HL-60 (cell line): Measurements from ENCODE around the gene GSTA5.
"Not testable (repeated sequence)": the region's sequence is repeated elsewhere in the genome, so short reads cannot be mapped to it uniquely, and the experiment has no call there.

Experiments
- DNase-seq, 2 experiments: peaks; one replicate each; pipeline ENCODE4 v3.0.0-alpha.2; 2010 to 2020; ENCODE audit warnings: low read depth in 1 of 2, low spot score in 1 of 2
- H3K27ac ChIP-seq: fragments of 250-450 bp; sonication (Bioruptor Pico); replicated peaks from 2 replicates; pipeline ENCODE4 v1.5.1; 2020; ENCODE audit warnings: mild to moderate bottlenecking, moderate library complexity
- H3K27me3 ChIP-seq: fragments of 250-450 bp; sonication (Bioruptor Pico); 2 replicates; pipeline ENCODE4 v1.5.1; 2021; ENCODE audit warnings: mild to moderate bottlenecking, moderate library complexity; ENCODE audit not compliant: insufficient read depth, poor library complexity, severe bottlenecking
- H3K4me3 ChIP-seq: replicated peaks from 2 replicates; pipeline ENCODE4 v1.5.1; 2011; ENCODE audit warnings: mild to moderate bottlenecking, control low read depth, low read length; ENCODE audit not compliant: insufficient read depth
- CTCF ChIP-seq: IDR thresholded peaks from one replicate; pipeline ENCODE4 v1.5.1; 2011; ENCODE audit warnings: low read length, control low read depth, inconsistent platforms; ENCODE audit not compliant: insufficient read depth
- GABPA ChIP-seq: IDR thresholded peaks from 2 replicates; pipeline ENCODE4 v1.6.1; 2012; ENCODE audit warnings: low read depth
- POLR2AphosphoS5 ChIP-seq: IDR thresholded peaks from 2 replicates; pipeline ENCODE4 v1.6.1; 2012; ENCODE audit warnings: low read depth
- REST ChIP-seq: IDR thresholded peaks from 2 replicates; pipeline ENCODE4 v1.6.1; 2012; ENCODE audit warnings: low read depth; ENCODE audit not compliant: insufficient replicate concordance
- SPI1 ChIP-seq: IDR thresholded peaks from 2 replicates; pipeline ENCODE4 v1.6.1; 2012; ENCODE audit warnings: low read depth, mild to moderate bottlenecking, borderline replicate concordance

The GSTA5 gene

GRCh38 chr6:52815167-52816092 is 25.2 kb downstream of the GSTA5 start:
- peak; percentile 8 to 32 for DNase-seq
- no peaks in the 10 kb centered on the region for H3K27me3 ChIP-seq
- TF ChIP-seq CTCF: peak; percentile 54
- no peak for TF ChIP-seq REST
- H3K27ac ChIP-seq: no peak overlapping the region
- H3K4me3 ChIP-seq: no peak overlapping the region

- not testable (repeated sequence) for H3K4me3 ChIP-seq, DNase-seq, H3K27me3 ChIP-seq, H3K27ac ChIP-seq
Observed at GRCh38 chr6:52814545-52814944, 26.1 kb downstream of the GSTA5 start.

GRCh38 chr6:52809777-52810176 is 30.8 kb downstream of the GSTA5 start:
- not testable (repeated sequence) for H3K27ac ChIP-seq, H3K4me3 ChIP-seq, H3K27me3 ChIP-seq, DNase-seq

GRCh38 chr6:52808660-52809059 is 32.0 kb downstream of the GSTA5 start:
- DNase-seq: no peak
- Histone ChIP-seq H3K4me3 (no peak overlapping the region), H3K27ac (no peak overlapping the region), H3K27me3 (no peaks in the 10 kb centered on the region)
- TF ChIP-seq SPI1 (no peak), GABPA (no peak), REST (no peak), CTCF (no peak), POLR2AphosphoS5 (no peak)

GRCh38 chr6:52803668-52804255 is 36.9 kb downstream of the GSTA5 start, which contains the start of gene GSTA1:
TSS of gene GSTA1 (minus strand) at chr6:52803816. CDS start at chr6:52799267, 4,549 bp downstream.
- H3K27me3 ChIP-seq, H3K27ac ChIP-seq, DNase-seq, H3K4me3 ChIP-seq: not testable (repeated sequence)
